COLO668 (cell line): ENCODE measurements around the gene SPATA31E1.

Experiments
- DNase-seq: peaks from one replicate; lab custom pipeline; 2025; ENCODE audit not compliant: unreplicated experiment; lab: John Stamatoyannopoulos, UW

Gene SPATA31E1

GRCh38 chr9:87862536-87863268, 20.0 kb upstream of the SPATA31E1 start:
- DNase-seq, result no peak

DNA sequence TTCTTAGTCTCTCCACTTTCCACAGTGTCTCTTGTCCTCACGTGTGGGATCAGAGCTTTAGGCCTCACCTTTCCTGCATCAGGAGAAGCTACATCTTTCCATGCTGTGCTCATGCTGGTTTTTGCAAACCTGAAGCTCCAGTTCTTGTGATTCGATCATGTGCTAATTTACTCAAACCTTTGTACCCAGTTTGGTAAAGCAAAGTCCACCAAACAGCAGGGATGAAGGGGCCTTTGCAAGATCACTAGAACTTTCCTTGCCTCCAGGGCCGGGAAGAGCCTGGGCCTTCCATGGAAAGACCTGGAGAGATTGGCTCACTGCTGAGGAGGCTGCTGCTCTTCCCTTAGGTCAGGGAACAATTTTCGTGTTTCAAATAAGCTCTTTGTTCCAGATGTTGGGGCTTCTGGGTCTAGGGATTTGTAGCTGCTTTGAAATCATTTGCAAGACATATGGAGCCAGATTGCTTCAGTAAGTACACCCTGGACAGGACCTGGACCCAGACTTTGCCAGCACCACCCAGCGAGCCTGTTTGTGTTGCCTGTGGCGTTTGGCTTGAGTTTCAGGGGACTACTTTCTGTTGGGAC, 18.7 kb upstream of the SPATA31E1 start:
- DNase-seq, result no peak

DNA sequence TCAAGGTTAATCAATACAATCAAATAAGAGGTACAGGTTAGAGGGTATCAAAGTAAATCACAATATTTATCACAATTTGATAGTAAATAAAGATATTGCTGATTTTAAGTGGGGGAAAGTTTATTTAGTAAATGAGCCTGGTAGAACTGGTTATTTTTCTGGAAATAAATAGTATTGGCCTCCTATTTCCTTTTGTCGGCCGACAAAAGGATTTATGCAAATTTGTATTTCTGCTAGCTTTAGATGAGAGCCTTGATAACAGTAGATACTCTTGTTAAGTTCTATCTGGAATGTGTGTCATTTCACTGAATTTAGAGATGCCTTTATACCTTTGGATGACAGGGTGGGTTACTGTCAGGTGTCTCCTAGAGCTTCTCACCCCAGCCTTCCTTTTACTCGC, 17.8 kb upstream of the SPATA31E1 start:
- no peak for DNase-seq

GRCh38 chr9:87865626-87866025, 17.1 kb upstream of the SPATA31E1 start:
- no peak for DNase-seq

DNA sequence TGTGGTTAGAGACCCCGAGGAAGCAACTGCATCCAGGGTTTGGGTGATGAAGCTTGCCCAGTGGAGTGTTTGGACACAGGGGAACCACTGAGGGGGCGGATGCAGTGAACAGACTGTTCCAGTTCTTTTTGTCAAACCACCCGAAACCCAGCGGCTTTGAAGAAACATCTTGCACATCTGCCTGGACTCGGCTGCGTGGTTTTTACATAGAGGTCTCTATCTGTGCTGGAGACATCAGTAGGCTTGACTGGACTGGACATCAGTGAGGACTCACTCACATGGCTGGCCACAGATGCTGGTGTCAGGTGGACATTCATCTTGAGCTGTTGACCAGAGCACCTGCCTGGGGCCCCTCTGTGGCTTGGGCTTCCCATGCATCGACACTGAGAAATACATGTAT, 15.3 kb upstream of the SPATA31E1 start:
- no peak for DNase-seq

DNA sequence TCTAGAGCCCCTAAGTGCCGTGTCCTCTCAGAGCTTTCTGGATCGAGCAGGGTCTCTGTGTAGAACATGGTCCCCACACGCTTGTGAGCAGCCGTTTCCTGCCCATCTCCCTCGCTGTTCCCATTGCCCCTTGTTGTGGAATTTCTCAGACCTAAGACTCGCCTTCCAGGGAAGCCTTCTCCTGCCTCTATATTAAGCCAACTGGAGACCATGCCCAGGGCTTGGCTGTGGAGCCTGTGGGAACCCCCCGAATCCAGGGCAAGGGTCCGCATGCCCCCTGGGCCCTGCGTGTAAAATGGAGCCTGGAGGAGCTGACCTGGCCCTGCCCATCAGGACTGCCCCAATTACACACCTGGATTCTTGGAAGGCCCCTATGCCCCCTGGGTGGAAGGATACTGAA, 14.5 kb upstream of the SPATA31E1 start:
- no peak for DNase-seq

DNA sequence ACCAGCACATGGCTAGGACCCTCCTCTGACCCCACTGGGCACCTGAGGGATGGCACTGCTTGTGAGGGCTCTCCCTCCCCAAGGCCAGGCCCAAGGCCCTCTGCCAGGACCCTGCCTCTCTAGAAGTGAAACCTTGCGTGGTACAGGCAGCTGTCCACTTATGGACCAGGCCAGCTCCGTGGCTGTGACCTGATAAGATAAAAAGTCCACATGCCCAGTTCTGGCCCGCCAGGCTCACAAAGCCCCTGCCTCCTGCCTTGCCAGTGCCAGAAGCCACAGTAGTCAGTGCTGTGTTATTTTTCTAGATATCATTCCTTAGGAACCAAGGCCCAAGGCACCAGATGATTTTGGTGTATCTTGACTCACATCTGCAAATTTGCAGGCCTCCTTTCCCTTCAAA, 14.0 kb upstream of the SPATA31E1 start:
- DNase-seq, result no peak

GRCh38 chr9:87869082-87869481, 13.6 kb upstream of the SPATA31E1 start:
- DNase-seq, result no peak

DNA sequence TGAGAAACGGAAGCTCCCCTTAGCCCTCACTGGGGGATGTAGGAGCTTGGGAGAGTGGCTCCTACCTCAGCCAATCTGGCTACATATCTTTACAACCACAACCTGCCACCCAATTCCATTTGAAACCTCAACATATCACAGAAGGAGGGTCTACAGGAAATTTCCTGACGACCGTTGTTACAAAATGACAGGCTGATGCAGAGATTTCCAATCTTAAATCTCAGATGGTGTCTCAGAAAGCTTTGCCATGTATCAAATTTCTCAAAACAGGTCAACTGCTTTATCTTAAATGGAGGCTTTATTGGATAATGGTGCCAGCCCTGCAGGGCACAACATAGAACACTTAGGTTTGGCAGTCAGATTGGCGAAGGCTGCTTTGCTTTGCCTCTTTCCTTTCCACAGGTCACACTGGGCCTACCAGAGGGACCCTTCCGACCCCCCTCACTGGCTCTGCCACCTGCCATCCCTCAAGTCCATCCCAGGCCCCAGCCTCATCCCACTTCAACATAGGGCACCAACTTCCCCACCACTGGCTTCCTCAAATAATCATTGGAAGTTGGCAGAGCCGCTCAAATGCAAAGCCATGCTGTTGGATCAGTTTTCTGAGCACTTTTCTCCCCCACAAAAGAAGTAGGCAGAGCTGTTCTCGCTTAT, 11.1 kb upstream of the SPATA31E1 start:
- no peak for DNase-seq

DNA sequence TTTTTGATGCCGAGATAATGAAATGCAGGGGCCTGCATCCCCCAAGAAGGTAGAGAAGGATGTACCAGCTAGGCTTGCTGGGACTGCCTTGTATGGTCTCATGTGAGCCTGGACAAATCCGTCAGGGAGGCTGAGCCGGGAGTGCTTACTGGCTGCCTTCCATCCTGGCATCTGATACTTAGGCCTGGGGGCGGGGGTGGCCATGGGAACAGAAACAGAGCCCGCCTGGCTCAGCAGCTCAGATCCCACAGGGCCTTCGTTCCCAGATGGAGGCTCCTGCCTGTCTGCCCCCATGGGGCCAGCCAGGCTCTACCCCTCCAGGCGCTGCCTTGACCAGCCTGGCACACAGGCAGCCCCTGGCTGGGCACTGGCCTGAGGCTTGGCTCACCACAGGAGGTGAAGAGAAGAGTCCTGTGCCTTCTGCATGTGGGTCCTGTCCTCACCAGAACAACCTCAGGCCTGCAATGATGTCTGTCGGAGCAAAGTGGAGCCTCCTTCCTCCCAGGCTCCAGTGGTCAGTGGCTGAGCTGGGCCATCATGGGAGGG, 10.5 kb upstream of the SPATA31E1 start:
- no peak for DNase-seq

DNA sequence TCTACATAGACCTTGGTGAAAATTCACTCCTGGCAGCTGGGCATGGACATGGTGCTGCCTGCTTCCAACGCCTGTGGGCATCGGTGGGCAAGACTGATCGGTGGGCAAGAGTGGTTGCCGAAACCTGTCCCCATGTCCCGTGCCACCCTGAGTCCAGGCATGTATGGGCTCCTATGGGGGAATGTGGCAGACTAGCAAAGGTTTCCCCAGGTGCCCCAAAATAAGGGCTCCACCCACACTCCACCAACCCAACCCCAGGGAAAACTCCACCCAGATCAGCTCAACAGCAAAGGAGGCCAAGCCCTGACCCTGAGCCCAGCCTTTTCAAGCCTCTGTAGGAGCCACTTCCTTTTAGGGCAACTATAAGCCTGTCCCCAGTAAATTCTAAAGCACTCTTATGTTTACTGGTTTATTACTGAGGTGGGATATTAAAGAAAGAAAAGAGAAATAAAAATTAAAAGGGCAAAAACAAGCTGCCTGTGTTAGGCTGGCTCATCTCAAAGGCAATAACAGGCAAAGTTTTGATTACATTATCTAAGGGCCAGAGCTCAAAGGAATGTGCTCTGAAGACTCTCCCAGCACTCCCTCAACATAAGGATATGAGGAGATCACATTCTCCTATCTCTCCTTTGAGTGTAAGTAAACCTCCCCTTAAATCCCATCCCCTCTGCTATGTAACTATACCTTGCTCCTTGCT, 8.9 kb upstream of the SPATA31E1 start:
- DNase-seq, result no peak

- no peak for DNase-seq
Measured at GRCh38 chr9:87874304-87874623, 8.4 kb upstream of the SPATA31E1 start.

GRCh38 chr9:87875060-87875459, 7.6 kb upstream of the SPATA31E1 start:
- no peak for DNase-seq

DNA sequence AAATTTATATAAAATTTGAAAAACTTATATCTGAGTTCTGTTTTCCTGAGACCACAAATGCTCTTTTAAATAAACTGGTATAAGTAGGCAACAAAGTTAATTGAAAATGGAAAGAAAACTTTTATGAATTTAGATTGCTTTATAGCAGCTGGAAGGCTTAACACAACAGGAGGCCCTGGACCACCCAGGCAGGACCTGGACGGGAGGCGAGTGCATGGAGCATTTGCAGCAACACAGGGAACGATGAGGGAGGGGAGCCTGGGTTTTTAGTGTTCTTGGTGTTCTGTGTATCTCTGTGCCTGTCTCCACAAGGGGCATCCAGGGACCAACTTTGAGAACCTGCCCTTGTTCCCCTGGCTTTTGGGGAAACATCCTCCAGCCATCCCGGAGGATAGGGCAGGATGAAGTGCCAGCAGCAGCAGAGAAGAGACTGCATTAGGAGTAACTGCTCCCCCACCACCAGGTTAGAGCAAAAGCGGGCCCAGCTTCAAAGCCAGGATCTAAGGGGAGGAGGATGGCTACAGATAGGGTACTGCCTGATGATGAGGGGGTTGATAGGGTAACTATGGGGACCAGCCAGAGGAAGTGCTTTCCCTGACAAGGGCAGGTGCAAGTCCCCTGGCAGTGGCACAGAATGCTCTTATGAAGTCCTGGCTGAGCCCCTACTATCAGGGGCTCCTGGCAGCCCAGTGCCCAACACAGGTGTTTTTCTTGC, 6.7 kb upstream of the SPATA31E1 start:
- no peak for DNase-seq

DNA sequence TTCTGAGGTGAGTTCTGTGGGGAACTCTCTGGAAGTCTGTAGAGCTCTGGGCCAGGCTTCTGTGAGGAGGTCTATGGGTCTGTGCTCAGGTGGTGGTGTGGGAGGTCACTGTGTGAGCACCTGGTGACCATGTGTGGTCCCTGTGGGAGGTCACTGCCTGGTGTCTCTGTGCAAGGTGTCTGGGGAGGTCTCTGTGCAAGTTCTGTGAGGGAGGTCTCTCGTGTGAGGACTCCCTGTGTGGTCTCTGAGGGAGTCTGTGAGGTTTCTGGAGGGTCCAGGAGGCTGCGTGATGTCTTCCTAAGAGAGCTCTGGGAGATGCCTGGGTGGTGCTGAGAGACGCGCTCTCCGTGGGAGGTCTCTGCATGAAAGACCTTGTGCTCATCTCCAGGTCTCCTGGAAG, 6.0 kb upstream of the SPATA31E1 start:
- no peak for DNase-seq

DNA sequence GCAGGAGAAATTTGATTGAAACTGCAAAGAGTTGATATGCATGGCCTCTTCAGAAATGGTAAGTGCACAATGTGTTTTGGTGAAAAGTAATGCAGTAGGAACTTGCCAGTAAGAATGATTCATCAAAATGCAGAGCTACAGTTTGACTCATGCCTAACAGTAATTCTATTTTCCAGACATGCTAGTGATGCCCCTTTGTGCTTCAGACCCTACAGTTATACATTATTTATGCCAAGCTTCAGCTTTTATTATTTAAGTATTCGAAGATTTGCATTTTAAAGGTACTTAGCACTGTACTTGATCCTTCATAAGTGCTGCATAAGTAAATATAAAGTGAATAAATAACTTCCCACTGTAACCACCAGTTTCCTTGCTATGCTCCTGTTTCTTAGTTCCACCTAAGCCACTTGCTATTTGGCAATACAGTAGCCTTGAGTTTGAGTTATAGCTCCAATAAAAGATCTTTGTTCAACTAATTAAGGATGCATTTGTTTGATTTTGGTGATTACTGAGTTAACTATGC, 3.6 kb upstream of the SPATA31E1 start:
- no peak for DNase-seq

GRCh38 chr9:87880116-87880515, 2.6 kb upstream of the SPATA31E1 start:
- DNase-seq, result no peak

GRCh38 chr9:87880683-87881082, 2.0 kb upstream of the SPATA31E1 start:
- no peak for DNase-seq

- no peak for DNase-seq
Measured at GRCh38 chr9:87883274-87883673, 597 bp downstream of the SPATA31E1 start.

GRCh38 chr9:87883990-87884389, 1.3 kb downstream of the SPATA31E1 start:
- DNase-seq, result no peak
